Astrocyte of the spinal cord (primary cell): ENCODE measurements around the gene TSR3.

ENCODE experiments used
- DNase-seq: peaks from one replicate; pipeline ENCODE4 v3.0.0; 2011; ENCODE audit warnings: low read depth, low spot score
- H3K4me3 ChIP-seq: 2 replicates; pipeline ENCODE4 v1.5.1; 2011; ENCODE audit warnings: low read depth, mild to moderate bottlenecking, low read length, moderate library complexity
- in situ Hi-C: cut with HindIII; loops from 2 replicates; pipeline ENCODE4 v1.10.0; 2017; ENCODE audit warnings: low sequenced_read_pairs
- TF ChIP-seq, protein P1 (sequence below): IDR thresholded peaks from 2 replicates; pipeline ENCODE4 v1.5.1; 2012; ENCODE audit warnings: low read depth, mild to moderate bottlenecking, low read length, inconsistent platforms

The TSR3 gene

GRCh38 chr16:1362807-1363206 is 11.1 kb upstream of the TSR3 start:
- no peak for DNase-seq
- in situ Hi-C loops = no loop called here
- TF ChIP-seq, protein P1, sequence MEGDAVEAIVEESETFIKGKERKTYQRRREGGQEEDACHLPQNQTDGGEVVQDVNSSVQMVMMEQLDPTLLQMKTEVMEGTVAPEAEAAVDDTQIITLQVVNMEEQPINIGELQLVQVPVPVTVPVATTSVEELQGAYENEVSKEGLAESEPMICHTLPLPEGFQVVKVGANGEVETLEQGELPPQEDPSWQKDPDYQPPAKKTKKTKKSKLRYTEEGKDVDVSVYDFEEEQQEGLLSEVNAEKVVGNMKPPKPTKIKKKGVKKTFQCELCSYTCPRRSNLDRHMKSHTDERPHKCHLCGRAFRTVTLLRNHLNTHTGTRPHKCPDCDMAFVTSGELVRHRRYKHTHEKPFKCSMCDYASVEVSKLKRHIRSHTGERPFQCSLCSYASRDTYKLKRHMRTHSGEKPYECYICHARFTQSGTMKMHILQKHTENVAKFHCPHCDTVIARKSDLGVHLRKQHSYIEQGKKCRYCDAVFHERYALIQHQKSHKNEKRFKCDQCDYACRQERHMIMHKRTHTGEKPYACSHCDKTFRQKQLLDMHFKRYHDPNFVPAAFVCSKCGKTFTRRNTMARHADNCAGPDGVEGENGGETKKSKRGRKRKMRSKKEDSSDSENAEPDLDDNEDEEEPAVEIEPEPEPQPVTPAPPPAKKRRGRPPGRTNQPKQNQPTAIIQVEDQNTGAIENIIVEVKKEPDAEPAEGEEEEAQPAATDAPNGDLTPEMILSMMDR = no peak
- no peak overlapping the region for H3K4me3 ChIP-seq

DNA sequence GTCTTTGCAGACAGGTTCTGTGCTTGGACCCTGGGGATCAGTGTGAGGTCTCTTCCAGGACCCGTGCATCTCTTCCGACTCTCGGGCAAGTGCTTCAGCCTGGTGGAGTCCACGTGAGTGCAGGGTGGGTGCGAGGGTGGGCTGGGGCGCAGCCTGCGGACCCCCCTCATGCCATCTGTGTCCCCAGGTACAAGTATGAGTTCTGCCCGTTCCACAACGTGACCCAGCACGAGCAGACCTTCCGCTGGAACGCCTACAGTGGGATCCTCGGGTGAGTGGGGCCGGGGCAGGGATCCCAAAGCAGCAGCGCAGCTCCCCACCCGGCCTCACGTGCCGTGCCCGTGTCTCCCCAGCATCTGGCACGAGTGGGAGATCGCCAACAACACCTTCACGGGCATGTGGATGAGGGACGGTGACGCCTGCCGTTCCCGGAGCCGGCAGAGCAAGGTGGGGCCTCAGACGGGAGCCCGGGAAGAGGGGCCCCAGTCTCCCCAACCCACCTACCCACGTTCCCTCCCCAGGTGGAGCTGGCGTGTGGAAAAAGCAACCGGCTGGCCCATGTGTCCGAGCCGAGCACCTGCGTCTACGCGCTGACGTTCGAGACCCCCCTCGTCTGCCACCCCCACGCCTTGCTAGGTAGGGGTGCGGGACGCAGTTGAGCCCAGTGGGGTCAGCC is 10.1 kb upstream of the TSR3 start:
- no peak overlapping the region for H3K4me3 ChIP-seq
- in situ Hi-C loops = no loop called here
- DNase-seq = no peak
- TF ChIP-seq, protein P1 = no peak

- DNase-seq = no peak
- in situ Hi-C loops = no loop called here
- no peak overlapping the region for H3K4me3 ChIP-seq
- TF ChIP-seq, protein P1 = no peak
Observed at GRCh38 chr16:1357906-1358566, 6.4 kb upstream of the TSR3 start.

GRCh38 chr16:1356061-1356900 is 4.6 kb upstream of the TSR3 start:
- DNase-seq = no peak
- TF ChIP-seq, protein P1 = no peak
- H3K4me3 ChIP-seq = no peak overlapping the region
- in situ Hi-C loops = no loop called here

DNA sequence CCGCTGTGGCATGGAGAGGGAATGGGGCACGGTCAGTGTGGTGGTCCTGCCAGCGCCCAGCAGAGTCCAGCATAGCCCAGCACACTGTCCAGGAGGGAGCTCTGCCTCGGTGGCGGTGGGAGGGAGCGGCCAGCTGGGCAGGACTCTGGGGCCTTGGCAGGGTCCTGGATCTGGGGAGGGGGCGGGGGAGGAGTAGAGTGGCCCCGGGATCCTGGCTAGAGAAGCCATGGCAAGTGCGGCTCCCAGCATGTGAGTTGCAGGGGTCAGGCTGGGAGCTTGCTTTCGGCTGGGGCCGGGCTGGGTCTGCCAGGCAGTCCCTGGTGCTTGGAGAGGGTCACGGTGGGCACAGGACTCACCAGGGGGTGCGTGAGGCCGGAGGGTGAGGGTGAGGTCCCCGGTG is 3.9 kb upstream of the TSR3 start:
- in situ Hi-C loops = no loop called here
- DNase-seq = no peak
- no peak overlapping the region for H3K4me3 ChIP-seq
- TF ChIP-seq, protein P1 = no peak

DNA sequence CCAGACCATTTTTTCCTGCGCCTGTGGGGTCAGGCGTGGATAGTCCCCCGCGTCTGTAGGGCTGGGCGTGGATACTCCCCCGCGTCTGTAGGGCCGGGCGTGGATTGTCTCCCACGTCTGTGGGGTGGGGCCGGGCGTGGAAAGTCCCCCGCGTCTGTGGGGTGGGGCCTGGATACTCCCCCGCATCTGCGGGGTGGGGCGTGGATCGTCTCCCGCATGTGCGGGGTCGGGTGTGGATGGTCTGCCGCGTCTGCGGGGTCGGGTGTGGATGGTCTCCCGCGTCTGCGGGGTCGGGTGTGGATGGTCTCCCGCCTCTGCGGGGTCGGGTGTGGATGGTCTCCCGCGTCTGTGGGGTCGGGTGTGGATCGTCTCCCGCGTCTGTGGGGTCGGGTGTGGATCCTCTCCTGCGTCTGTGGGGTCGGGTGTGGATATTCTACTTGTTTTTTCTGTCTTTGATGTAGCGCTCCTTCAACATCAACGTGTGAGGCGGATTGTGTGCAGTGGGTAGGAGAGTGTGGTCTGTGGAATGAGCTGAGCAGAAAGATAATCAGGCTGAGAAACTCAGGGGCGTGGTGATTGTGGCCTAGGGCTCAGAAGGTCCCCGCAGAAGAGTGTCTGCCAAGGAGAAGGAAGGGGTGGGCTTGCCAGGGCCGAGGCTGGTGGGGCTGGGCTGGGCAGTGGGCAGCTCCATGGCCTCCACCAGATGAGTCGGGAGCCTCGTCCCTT is 3.3 kb upstream of the TSR3 start:
- no peak for DNase-seq
- in situ Hi-C loops = no loop called here
- TF ChIP-seq, protein P1 = no peak
- no peak overlapping the region for H3K4me3 ChIP-seq
